ENCODE data around the gene PRKAR2A.
"Not testable (repeated sequence)": the region's sequence is repeated elsewhere in the genome, so short reads cannot be mapped to it uniquely, and the experiment has no call there.

Gene PRKAR2A

DNA sequence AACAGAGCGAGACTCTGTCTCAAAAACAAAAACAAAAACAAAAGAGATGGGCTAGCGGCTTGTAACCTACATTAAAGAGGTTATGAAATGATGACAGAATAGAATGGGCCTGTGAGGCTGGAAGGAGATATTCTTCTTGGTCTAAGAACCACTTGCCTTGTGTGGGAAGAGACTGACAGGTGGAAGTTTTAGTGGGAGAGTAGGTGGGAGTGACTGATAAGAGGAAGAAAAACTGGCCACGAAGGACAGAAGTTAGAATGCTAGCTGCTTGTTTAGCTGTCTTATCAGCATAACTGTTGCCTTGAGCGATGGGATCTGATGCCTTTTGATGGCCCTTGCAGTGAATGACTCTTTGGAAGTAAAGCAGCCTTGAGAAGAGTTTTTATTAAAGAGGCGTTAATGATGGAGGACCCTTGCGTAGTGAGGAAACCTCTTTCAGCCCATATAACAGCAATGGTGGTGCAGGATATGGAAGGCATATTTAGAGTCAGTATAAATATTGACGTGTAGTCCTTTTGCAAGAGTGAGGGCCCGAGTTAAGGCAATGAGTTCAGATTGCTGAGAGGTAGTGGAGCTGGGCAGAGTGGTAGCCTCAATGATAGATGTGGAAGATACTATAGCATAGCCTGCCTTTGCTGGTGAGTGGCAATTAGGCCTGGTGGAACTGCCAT lies 122.4 kb downstream of the PRKAR2A start:
- DNase-seq: not testable (repeated sequence)

DNA sequence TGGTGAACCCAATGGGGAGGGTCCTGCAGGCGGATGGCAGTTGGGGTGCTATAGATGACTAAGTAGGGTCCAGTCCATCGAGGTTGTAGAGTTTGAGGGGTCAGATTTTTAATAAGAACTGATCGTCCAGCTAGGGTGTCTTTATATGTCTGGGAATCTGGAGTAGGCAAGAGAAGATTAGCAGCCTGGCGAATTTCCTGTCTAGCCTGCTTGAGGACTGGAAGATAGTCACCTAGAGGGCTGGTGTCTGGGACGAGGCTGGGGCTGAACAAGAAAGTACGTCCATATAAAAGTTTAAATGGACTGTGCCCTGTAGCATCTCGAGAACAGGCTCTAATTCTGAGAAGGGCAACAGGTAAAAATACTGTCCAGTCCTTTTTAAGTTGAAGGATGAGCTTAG lies 123.9 kb downstream of the PRKAR2A start:
- DNase-seq: no peak

DNA sequence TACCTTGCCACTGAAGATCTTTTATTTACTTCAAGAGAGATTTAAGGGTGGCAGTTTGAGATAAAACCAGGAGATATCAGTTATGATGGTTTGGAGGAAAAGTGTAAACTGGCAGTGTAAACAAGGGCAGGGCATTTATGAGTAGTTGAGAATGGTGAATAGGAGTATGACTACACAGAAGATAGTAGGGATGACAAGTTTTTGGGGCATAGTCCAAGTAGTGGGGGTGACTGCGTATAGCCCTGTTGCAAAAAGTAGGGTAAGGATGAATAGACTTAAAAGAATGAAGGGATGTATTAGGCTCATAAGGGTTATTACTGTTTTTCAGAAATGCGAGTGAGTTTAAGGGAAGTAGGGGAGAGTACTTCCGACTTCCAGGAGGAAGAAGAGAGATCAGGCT lies 124.4 kb downstream of the PRKAR2A start:
- DNase-seq: not testable (repeated sequence)

DNA sequence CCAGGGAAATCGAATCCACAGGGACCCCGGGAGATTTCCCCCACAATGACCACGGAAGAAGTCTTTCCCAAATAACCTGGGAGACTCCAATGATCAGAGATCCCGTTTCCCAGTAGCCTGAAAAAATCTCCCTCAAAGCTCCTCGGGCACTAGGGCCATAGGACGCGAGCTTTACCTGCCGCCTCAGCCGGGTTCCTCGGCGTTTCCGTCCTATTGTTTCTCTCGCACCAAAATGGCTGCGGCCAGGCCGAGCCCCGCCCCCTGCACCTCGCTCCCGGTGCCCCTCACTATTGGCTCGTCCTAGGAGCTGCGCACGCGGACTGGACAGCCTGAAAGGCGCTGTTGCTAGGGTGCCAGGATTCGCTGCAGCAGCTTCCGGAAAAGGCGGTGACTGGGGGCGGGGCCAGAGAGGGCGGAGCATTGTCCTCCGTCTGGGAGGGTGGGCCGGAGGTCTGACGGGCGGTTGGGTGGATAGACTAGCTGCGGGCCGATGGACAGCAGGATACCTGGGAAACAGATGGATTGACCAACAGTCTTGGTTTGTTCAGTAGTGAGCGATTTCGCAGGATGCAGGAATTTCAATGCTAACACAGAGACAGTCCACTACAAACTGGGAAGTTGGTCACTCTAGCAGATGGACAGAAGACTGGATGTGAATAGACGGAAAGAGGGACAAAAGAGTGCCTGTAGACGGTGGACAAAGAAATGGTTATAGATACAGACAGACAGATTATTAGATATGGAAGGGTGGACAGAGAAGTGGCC lies 130.5 kb downstream of the PRKAR2A start, which contains the start of gene IP6K2:
TSS of gene IP6K2 (minus strand) at position 240 of the 765 bp plus-strand sequence. CDS start 21,930 bp downstream, outside the sequence.
- peak; percentile 99 for DNase-seq

DNA sequence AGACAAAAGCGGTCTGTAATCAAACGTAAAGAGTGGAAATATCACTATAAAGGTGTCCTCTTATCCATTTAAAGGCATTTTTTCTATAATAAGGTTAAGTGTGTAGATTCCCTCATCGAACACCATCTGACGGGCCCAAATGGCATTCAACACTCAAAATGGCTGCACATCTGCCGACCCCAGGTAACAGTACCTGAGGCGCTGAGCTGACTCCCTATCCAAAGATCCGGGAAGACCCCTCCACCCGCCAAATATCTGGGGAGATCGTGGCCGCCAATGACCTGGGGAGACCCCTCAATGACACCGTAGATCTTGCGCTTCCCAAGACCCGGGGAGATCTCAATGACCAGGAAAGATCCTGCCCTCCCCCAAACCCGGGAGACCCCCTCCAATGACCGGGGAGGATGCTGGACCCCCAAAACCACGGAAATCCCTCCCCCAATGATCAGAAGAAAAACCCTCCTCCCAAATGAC lies 131.1 kb downstream of the PRKAR2A start:
- no peak for DNase-seq

DNA sequence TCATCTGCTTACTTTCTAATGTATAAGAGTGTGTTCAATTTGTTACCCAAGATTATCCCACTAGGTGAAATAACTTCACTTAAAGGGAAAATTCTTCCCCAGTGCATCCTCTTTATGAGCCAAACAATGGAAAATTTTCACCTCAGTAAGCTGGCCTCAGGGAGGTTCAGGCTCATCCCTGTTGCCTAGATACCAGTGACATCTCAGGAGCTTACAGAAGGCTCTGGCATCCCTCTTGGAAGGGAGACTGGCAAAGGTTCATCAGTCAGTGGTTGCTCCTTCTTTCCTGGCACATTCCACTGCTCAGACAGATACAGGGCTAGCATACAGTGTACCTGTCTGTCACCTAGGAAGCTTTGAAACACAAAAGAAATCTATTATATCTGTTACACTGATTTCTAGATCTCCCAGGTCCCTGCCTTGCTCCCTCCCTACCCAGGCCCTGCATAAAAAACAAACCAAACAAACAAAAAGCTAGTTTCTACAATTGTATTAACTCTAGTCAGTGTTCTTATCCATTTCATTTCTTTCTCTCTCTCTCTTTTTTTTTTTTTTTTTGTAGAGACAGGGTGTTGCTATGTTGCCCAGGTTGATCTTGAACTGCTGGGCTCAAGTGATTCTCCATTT lies 132.4 kb downstream of the PRKAR2A start:
- no peak for DNase-seq

DNA sequence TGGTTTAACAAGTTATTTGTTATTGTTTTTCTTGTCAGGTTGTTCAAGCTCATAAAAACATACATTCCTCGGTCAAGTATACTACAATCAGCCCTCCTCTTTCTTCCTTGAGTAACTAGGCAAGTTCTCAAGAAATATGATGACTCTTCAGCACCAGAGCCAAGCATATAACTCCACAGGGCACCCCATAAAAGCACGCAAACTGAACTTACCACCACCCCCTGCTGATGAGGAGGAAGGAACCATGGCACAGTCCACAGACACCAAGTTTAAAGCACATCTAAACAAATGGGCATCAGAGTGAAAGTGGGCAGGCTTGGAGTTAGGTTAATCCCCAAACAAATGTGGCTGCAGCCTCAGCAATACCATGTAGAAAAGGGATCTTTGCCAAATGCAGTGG lies 135.9 kb downstream of the PRKAR2A start:
- DNase-seq: no peak

DNA sequence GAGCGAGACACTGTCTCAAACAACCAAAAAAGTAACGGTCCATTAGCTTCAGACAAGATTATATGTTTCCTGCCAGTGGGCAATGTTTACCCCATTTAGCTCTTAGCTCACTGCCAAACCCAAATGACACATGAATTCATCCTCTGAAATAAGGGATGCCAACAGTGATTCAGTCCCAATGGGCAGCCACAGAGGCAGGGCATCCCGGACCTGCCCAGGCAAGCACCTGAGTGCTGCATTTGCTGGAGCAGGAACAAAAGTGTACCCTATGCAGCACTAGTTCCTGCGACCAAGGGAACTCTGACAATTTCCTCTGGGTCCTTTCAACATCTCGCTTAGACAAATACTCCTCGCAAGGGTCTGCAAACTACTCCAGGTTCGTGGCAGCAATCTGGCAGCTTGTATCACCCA lies 138.6 kb downstream of the PRKAR2A start:
- no peak for DNase-seq

DNA sequence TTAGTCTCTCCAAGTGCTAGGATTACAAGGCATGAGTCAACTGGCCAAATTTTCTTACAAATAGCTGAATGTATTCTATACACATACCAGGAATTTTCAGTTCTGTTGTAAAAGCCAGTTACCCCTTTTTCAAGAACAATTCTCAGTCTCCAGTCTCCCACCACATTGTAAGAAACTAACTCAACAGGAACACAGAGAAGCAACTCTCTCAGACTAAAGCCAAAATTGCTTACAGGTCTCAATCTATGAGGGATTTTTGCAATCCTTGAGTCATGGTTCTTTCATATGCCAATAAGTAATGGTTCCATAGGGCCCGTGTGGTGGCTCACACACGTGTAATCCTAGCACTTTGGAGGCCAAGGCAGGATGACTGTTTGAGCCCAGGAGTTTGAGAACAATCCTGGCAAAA lies 139.2 kb downstream of the PRKAR2A start:
- peak; percentile 7 to 8 for DNase-seq

DNA sequence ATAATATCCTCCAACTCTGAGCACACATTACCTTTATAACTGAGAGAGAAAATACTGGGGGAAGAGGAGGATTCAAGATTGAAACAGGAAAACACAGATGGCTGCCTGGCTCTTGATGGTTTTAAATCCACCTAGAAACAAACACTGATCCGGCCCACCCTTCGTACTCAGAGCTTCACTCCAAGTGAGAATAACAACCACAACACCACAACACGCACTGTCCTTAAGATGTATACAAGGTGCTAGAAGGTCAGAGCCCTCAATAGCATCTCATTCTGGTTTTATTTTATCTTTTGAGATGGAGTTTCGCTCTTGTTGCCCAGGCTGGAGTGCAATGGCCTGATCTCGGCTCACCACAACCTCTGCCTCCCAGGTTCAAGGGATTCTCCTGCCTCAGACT lies 140.5 kb downstream of the PRKAR2A start:
- DNase-seq: no peak

DNA sequence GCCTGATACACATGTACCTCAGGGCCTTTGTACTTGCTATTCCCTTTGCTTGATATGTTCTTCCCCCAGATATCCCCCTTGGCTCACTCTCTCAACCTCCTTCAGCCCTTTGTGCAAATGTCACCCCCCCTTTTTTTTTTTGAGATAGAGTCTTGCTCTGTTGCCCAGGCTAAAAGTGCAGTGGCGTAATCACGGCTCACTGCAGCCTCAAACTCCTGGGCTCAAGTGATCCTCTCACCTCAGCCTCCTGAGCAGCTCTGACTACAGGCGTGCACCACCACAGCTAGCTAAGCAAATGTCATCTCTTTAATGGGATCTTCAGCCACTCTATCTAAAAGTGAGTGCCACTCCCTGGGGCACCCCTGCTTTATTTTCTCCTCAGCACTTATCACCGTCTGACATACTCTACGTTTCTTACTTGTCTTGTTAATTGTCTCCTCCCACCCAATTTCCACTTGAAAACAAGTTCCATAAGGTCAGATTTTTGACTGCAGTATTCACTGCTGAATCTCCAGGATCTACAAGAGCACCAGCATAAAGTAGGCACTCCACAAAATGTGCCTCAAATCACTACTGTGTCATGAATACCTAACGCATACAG lies 145.3 kb downstream of the PRKAR2A start:
- DNase-seq: no peak

DNA sequence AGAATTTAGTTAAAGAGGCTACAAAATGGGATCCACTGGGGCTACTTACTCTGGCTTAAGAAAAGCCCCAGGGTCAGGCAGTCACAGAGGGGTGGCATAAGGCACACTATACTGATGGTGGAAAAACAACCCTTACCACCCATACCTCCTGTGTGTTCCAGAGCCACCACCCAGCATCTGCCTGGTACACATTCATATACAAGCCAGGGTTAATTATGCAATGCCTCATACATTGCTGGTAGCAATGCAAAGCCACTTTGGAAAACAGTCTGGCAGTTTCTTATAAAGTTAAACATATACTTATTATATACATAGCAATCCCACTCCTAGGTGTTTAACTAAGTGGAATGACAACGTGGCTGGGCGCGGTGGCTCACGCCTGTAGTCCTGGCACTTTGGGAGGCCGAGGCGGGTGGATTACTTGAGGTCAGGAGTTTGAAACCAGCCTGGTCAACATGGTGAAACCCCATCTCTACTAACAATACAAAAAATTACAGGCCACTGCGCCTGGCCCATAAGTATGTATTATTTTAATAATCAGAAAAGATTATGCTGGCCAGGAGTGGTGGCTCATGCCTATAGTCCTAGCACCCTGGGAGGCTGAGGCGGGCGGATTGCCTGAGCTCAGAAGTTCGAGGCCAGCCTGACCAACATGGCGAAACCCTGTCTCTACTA lies 146.8 kb downstream of the PRKAR2A start:
- DNase-seq: no peak

DNA sequence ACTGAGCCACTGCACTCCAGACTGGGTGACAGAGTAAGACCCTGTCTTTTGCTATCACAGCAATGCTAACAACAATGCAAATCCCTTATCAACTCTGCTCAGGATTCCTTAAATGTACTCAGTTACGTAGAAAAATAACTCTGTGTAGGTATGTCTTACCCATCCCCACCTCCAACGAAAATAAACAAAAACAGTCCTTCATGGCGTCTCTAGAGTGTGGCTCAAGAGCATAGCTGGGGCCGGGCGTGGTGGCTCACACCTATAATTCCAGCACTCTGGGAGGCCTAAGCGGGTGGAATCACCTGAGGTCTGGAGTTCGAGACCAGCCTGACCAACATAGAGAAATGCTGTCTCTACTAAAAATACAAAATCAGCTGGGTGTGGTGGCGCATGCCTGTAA lies 148.8 kb downstream of the PRKAR2A start:
- DNase-seq: no peak

DNA sequence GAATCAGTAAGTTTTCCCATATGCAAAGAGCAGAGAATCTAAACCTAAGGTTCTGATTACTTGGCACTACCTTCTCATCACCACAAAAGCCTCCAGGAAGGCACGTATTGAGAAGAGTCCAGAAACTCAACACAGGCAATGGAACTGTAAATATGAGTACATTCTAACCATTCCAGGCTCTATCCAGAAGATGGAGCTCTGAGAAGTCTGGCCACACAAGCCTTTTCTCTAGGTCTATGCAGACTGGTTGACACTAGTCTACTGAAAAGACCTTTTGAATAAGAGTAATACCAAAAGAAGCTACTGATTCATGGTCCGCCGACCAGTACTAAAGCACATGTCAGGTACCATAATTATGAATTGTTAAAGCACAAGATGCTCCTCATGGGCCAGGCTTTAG lies 149.7 kb downstream of the PRKAR2A start:
- DNase-seq: no peak

DNA sequence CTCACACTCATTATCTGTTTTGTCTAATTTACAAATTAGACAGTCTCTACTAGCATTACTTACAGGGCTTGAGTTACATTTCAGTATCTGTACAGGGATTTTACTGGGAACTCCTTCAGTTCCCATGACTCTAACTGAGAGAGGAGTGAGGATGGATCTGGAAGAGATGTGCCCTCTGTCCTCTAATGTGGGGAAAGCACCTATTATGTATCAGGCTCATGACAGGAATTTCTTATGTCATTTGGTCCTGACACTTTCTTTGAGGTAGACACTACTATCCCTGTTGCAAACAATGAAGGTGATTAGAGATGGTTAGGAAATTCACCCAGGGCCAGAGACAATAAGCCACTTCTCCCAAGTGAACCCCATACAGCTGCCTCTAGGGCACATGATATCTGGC lies 151.1 kb downstream of the PRKAR2A start:
- no peak for DNase-seq
